WTC11 (cell line): ENCODE data around the gene PTP4A2. TPM values are rescaled to one million over a fixed set of nuclear protein-coding genes. Genes with fewer than 3 reads are reported as not detected.

Source experiments
- ATAC-seq: fragments of 200-7000 bp; cut with Tn5 transposase; 2 replicates; pipeline ENCODE4 v1.10.0; 2021; ENCODE audit warnings: mild to moderate bottlenecking, moderate library complexity
- CTCF ChIA-PET: fragments of 300-600 bp; sonication (Branson Sonifier 250); formaldehyde crosslinking; loops from one replicate; lab custom pipeline; 2021; ENCODE audit warnings: antibody characterized with exemption; lab: Charles Lee
- POLR2A ChIA-PET: fragments of 350-600 bp; sonication (Branson Sonifier 250); formaldehyde crosslinking; loops from one replicate; lab custom pipeline; 2021; ENCODE audit warnings: antibody characterized with exemption; lab: Charles Lee
- DNase-seq: peaks from one replicate; pipeline ENCODE4 v3.0.0; 2021; ENCODE audit warnings: low spot score
- H3K27ac Mint-ChIP-seq: 2 replicates; pipeline ENCODE4 v1.8.0; 2021; ENCODE audit warnings: mixed read lengths
- H3K27me3 Mint-ChIP-seq: 2 replicates; pipeline ENCODE4 v1.8.0; 2021; ENCODE audit warnings: low read depth, mild to moderate bottlenecking, moderate library complexity, mixed read lengths
- H3K36me3 Mint-ChIP-seq: 2 replicates; pipeline ENCODE4 v1.8.0; 2021; ENCODE audit warnings: mixed read lengths
- H3K4me1 Mint-ChIP-seq: 2 replicates; pipeline ENCODE4 v1.8.0; 2022; ENCODE audit warnings: mixed read lengths
- H3K4me3 Mint-ChIP-seq: 2 replicates; pipeline ENCODE4 v1.8.0; 2021; ENCODE audit warnings: mild to moderate bottlenecking, moderate library complexity, mixed read lengths
- H3K9me3 Mint-ChIP-seq: 2 replicates; pipeline ENCODE4 v1.8.0; 2021; ENCODE audit warnings: mixed read lengths
- CDX4 ChIP-seq: fragments of 250-450 bp; sonication (Bioruptor Pico); IDR thresholded peaks from 2 replicates; pipeline ENCODE4 v1.9.0; 2021; ENCODE audit warnings: moderate library complexity, mild to moderate bottlenecking, inconsistent platforms, borderline replicate concordance
- E2F1 ChIP-seq: sonication (generic); formaldehyde crosslinking; IDR thresholded peaks from 2 replicates; pipeline ENCODE4 v1.8.0; 2022; ENCODE audit warnings: mild to moderate bottlenecking, missing genetic modification reagents
- E2F5 ChIP-seq: sonication (generic); formaldehyde crosslinking; IDR thresholded peaks from 2 replicates; pipeline ENCODE4 v1.8.1; 2022; ENCODE audit warnings: mild to moderate bottlenecking, moderate library complexity, missing genetic modification reagents
- ERG ChIP-seq: fragments of 250-450 bp; sonication (Bioruptor Pico); IDR thresholded peaks from 2 replicates; pipeline ENCODE4 v1.8.0; 2021; ENCODE audit warnings: mild to moderate bottlenecking
- HMGXB4 ChIP-seq: sonication (generic); formaldehyde crosslinking; IDR thresholded peaks from 2 replicates; pipeline ENCODE4 v1.8.1; 2023; ENCODE audit warnings: mild to moderate bottlenecking, moderate library complexity, missing genetic modification reagents
- MXD4 ChIP-seq: fragments of 250-450 bp; sonication (Bioruptor Pico); IDR thresholded peaks from 2 replicates; pipeline ENCODE4 v1.8.0; 2021; ENCODE audit warnings: mild to moderate bottlenecking, moderate library complexity, borderline replicate concordance
- OVOL2 ChIP-seq: fragments of 250-450 bp; sonication (Bioruptor Pico); IDR thresholded peaks from 2 replicates; pipeline ENCODE4 v1.9.0; 2021; ENCODE audit warnings: mild to moderate bottlenecking, borderline replicate concordance
- PRDM15 ChIP-seq: sonication (generic); formaldehyde crosslinking; IDR thresholded peaks from 2 replicates; pipeline ENCODE4 v1.8.0; 2022; ENCODE audit warnings: missing genetic modification reagents
- PRRX2 ChIP-seq: fragments of 250-450 bp; sonication (Bioruptor Pico); IDR thresholded peaks from 2 replicates; pipeline ENCODE4 v1.8.0; 2021; ENCODE audit warnings: mild to moderate bottlenecking
- RORB ChIP-seq: fragments of 250-450 bp; sonication (Bioruptor Pico); IDR thresholded peaks from 2 replicates; pipeline ENCODE4 v1.9.0; 2021; ENCODE audit warnings: mild to moderate bottlenecking
- SMAD4 ChIP-seq: sonication (generic); formaldehyde crosslinking; IDR thresholded peaks from 2 replicates; pipeline ENCODE4 v1.8.0; 2022; ENCODE audit warnings: mild to moderate bottlenecking, missing genetic modification reagents
- TEAD1 ChIP-seq: sonication (generic); formaldehyde crosslinking; IDR thresholded peaks from 2 replicates; pipeline ENCODE4 v1.8.0; 2022; ENCODE audit warnings: mild to moderate bottlenecking, missing genetic modification reagents
- TEAD4 ChIP-seq: sonication (generic); formaldehyde crosslinking; IDR thresholded peaks from 2 replicates; pipeline ENCODE4 v1.8.0; 2022; ENCODE audit warnings: mild to moderate bottlenecking, missing genetic modification reagents
- USF1 ChIP-seq: sonication (generic); formaldehyde crosslinking; IDR thresholded peaks from 2 replicates; pipeline ENCODE4 v1.8.0; 2022; ENCODE audit warnings: mild to moderate bottlenecking, missing genetic modification reagents
- total RNA-seq: library from RNA; stranded (reverse); gene quantifications from 3 replicates; pipeline ENCODE4 v1.2.3, GENCODE V29; 2021

Gene PTP4A2
- total RNA-seq, 1 experiment from 2014 or later = 172 TPM

GRCh38 chr1:31902510-31902860 is 35.7 kb downstream of the PTP4A2 start (continued):
- no peak for TF ChIP-seq CDX4 (CRISPR knock-in tag)

GRCh38 chr1:31901838-31902509 is 36.2 kb downstream of the PTP4A2 start:
- CTCF ChIA-PET = interaction anchor here (0.9 to 1.6 kb wide), 4 partner anchors 53 to 121 kb away, joined by 3 to 7 read pairs (median 6); no protein-coding TSS in a partner anchor
- Mint-ChIP-seq H3K4me1 (no peaks in the 10 kb centered on the region), H3K27me3 (no peaks in the 10 kb centered on the region; the same call in 1 of the 2 replicates), H3K9me3 (peaks cover 10% of the 10 kb centered on the region), H3K4me3 (no peak overlapping the region)
- DNase-seq (no peak), ATAC-seq (no peak)
- no peak for TF ChIP-seq RORB (CRISPR knock-in tag)
- no peak for TF ChIP-seq PRDM15 (CRISPR knock-in tag)
- no peak for TF ChIP-seq ERG
- TF ChIP-seq E2F5 (CRISPR knock-in tag) = no peak
- no peak for TF ChIP-seq HMGXB4 (CRISPR knock-in tag)
- TF ChIP-seq PRRX2 = no peak
- TF ChIP-seq TEAD4 = no peak
- TF ChIP-seq E2F1 (CRISPR knock-in tag) = no peak
- TF ChIP-seq SMAD4 (CRISPR knock-in tag) = no peak
- TF ChIP-seq, all 79 proteins: peak for 0
- POLR2A ChIA-PET = interaction anchor here (0.6 to 0.7 kb wide), 2 partner anchors 122 to 1121 kb away, joined by 4 to 8 read pairs; no protein-coding TSS in a partner anchor
- no peak overlapping the region for H3K27ac Mint-ChIP-seq
- 0 out of 2 replicates have a peak, but pooled peaks cover 3% of the 10 kb centered on the region for H3K36me3 Mint-ChIP-seq

GRCh38 chr1:31900790-31901189 is 37.4 kb downstream of the PTP4A2 start:
- POLR2A ChIA-PET = no interaction called here
- Mint-ChIP-seq H3K36me3 (no peaks in the 10 kb centered on the region), H3K27me3 (no peaks in the 10 kb centered on the region; the same call in 1 of the 2 replicates), H3K9me3 (peaks cover 11% of the 10 kb centered on the region), H3K4me1 (no peaks in the 10 kb centered on the region), H3K4me3 (no peak overlapping the region), H3K27ac (no peak overlapping the region)
- DNase-seq = no peak
- TF ChIP-seq MXD4 = no peak
- no peak for TF ChIP-seq OVOL2 (CRISPR knock-in tag)
- no peak for TF ChIP-seq USF1
- TF ChIP-seq TEAD4 = no peak
- no peak for TF ChIP-seq HMGXB4 (CRISPR knock-in tag)
- no peak for TF ChIP-seq TEAD1 (CRISPR knock-in tag)
- ATAC-seq = no peak
- CTCF ChIA-PET = interaction anchor here (0.6 to 1.6 kb wide), 2 partner anchors 77 to 111 kb away, joined by 5 read pairs; no protein-coding TSS in a partner anchor
